Smooth muscle cell (in vitro differentiated cells): ENCODE data around the gene AAK1. TPM values are rescaled to one million over a fixed set of nuclear protein-coding genes. Genes with fewer than 3 reads are reported as not detected.

ENCODE experiments used
- DNase-seq: peaks from one replicate; lab custom pipeline; 2025; ENCODE audit not compliant: unreplicated experiment; lab: John Stamatoyannopoulos, UW
- H2AFZ ChIP-seq: fragments of 200-600 bp; sonication (generic); 2 replicates; pipeline ENCODE4 v1.6.0; 2016; ENCODE audit warnings: antibody characterized with exemption, low read depth, mild to moderate bottlenecking
- H3F3A ChIP-seq: fragments of 200-600 bp; sonication (generic); 2 replicates; pipeline ENCODE4 v1.6.0; 2017; ENCODE audit warnings: antibody characterized with exemption, low read depth
- H3K27ac ChIP-seq: fragments of 200-600 bp; sonication (generic); 2 replicates; pipeline ENCODE4 v1.5.1; 2016; ENCODE audit warnings: low read depth, mild to moderate bottlenecking
- H3K27me3 ChIP-seq: fragments of 200-600 bp; sonication (generic); 2 replicates; pipeline ENCODE4 v1.6.1; 2016; ENCODE audit warnings: low read depth, mild to moderate bottlenecking
- H3K36me3 ChIP-seq: fragments of 200-600 bp; sonication (generic); 2 replicates; pipeline ENCODE4 v1.5.1; 2016; ENCODE audit warnings: low read depth
- H3K4me1 ChIP-seq: fragments of 200-600 bp; sonication (generic); 2 replicates; pipeline ENCODE4 v1.5.1; 2016; ENCODE audit warnings: low read depth
- H3K4me2 ChIP-seq: fragments of 200-600 bp; sonication (generic); 2 replicates; pipeline ENCODE4 v1.6.0; 2016; ENCODE audit warnings: mild to moderate bottlenecking
- H3K4me3 ChIP-seq: fragments of 200-600 bp; sonication (generic); 2 replicates; pipeline ENCODE4 v1.5.1; 2016; ENCODE audit warnings: mild to moderate bottlenecking
- H3K79me2 ChIP-seq: fragments of 200-600 bp; sonication (generic); 2 replicates; pipeline ENCODE4 v1.6.0; 2016; ENCODE audit warnings: low read depth, mild to moderate bottlenecking
- H3K9ac ChIP-seq: fragments of 200-600 bp; sonication (generic); 2 replicates; pipeline ENCODE4 v1.6.0; 2016; ENCODE audit warnings: low read depth
- H3K9me3 ChIP-seq: fragments of 200-600 bp; sonication (generic); replicated peaks from 2 replicates; pipeline ENCODE4 v1.5.1; 2016; ENCODE audit warnings: low read depth
- H4K20me1 ChIP-seq: fragments of 200-600 bp; sonication (generic); 2 replicates; pipeline ENCODE4 v1.6.0; 2016; ENCODE audit warnings: low read depth
- WGBS: methylation state at CpG from one replicate; pipeline ENCODE4 v1.1.7; 2016; ENCODE audit warnings: low lambda C conversion rate; 5-methylcytosine and 5-hydroxymethylcytosine counted together
- polyA plus RNA-seq: library from polyadenylated mRNA; unstranded; fragments of >200 nt; fragmentation: Nextera tagmentation; extraction: Ambion mirVana; gene quantifications from 2 replicates; pipeline ENCODE4 v1.2.1, GENCODE V29; 2016
- total RNA-seq: library from RNA; depleted of rRNA; stranded (reverse); fragments of >200 nt; gene quantifications from 2 replicates; pipeline ENCODE4 v1.2.3, GENCODE V29; 2014
- TF ChIP-seq, protein P1 (sequence below): fragments of 200-600 bp; sonication (generic); IDR thresholded peaks from 2 replicates; pipeline ENCODE4 v1.5.1; 2017; ENCODE audit warnings: borderline replicate concordance, mild to moderate bottlenecking, antibody characterized with exemption; ENCODE audit not compliant: insufficient read depth, poor library complexity, severe bottlenecking

Gene AAK1
- total and polyA plus RNA-seq, 2 experiments from 2014 or later = 26.9 to 47.7 TPM

DNA sequence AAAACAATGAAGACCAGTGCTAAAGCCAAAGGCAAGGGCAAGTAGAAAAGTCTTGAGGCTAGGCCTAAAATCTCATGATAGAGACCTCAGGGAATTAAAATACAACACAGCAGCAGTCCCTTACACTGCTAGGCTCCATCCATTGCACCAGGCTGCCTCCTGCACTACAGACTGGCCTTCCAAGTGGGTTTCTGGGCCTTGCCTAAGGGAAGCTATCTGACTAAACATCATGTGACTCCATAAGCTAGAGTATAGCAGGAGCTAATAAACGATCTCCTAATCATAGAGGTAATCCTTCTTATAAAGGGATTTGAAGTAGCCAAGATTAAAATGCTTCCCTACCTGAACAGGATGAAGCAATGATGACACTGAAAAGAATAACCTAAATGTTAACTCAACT is 128.7 kb downstream of the AAK1 start:
- H3K27ac ChIP-seq = peak overlapping the region; percentile 69
- H3K27me3 ChIP-seq = no peaks in the 10 kb centered on the region
- DNase-seq = no peak
- peaks cover 4% of the 10 kb centered on the region for H3F3A ChIP-seq
- peaks cover 13% of the 10 kb centered on the region for H4K20me1 ChIP-seq
- WGBS = 46% methylated on average over 1 of the region's 1 CpG
- H3K4me3 ChIP-seq = no peak overlapping the region
- no peak overlapping the region for H3K4me2 ChIP-seq
- no peaks in the 10 kb centered on the region for H3K9me3 ChIP-seq
- no peak overlapping the region for H3K9ac ChIP-seq
- peaks cover 11% of the 10 kb centered on the region for H3K4me1 ChIP-seq
- TF ChIP-seq, protein P1, sequence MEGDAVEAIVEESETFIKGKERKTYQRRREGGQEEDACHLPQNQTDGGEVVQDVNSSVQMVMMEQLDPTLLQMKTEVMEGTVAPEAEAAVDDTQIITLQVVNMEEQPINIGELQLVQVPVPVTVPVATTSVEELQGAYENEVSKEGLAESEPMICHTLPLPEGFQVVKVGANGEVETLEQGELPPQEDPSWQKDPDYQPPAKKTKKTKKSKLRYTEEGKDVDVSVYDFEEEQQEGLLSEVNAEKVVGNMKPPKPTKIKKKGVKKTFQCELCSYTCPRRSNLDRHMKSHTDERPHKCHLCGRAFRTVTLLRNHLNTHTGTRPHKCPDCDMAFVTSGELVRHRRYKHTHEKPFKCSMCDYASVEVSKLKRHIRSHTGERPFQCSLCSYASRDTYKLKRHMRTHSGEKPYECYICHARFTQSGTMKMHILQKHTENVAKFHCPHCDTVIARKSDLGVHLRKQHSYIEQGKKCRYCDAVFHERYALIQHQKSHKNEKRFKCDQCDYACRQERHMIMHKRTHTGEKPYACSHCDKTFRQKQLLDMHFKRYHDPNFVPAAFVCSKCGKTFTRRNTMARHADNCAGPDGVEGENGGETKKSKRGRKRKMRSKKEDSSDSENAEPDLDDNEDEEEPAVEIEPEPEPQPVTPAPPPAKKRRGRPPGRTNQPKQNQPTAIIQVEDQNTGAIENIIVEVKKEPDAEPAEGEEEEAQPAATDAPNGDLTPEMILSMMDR = no peak
- H2AFZ ChIP-seq = no peak overlapping the region
- H3K79me2 ChIP-seq = no peaks in the 10 kb centered on the region
- peaks cover 20% of the 10 kb centered on the region for H3K36me3 ChIP-seq

DNA sequence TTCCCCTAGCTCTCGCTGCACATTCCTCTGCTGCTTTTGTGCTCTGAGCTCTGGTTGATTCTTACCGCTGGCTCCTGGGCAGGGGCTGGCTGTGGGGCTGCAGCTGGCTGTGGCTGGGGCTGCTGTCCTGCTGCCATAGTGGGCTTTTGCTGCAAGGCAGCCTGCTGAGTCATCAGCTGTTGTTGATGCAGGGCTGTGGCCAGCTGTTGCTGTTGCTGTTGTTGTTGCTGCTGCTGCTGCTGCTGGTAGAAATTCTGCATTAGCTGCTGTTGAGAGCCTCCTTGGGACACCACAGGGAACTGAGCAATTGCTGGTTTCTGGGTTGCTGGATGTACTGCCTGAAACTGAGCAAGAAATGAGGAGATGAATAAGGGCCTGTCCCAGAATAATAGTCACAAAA is 129.1 kb downstream of the AAK1 start:
- Histone ChIP-seq H3K79me2 (no peaks in the 10 kb centered on the region), H4K20me1 (peaks cover 15% of the 10 kb centered on the region), H3K4me2 (no peak overlapping the region), H3K27me3 (no peaks in the 10 kb centered on the region), H3K4me1 (peaks cover 11% of the 10 kb centered on the region), H3K27ac (peak overlapping the region; percentile 69), H3K9me3 (no peaks in the 10 kb centered on the region), H3K36me3 (peaks cover 20% of the 10 kb centered on the region), H3K4me3 (no peak overlapping the region), H2AFZ (no peak overlapping the region), H3K9ac (no peak overlapping the region), H3F3A (peaks cover 4% of the 10 kb centered on the region)
- DNase-seq = peak; percentile 13
- TF ChIP-seq, protein P1 = no peak
- 26% methylated on average over 2 of the region's 2 CpGs for WGBS

DNA sequence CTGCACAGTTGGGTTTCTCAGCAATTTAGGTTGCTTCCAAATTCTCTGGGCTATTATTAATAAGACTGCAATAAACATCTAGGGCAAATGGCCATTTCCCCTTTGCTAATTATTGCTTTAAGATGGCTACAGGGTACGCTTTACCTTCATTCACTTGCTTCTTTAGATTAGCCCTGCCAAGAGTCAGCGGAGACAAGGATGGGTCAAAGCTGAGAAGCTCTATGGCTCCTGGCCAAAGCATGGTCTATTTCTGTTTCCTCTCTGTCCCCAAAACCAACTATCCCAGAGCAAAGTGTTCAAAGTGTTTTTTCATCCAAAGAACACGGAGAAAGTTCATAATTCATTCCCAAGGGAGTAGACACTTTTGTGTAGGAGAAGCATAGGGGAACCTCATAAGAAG is 131.1 kb downstream of the AAK1 start:
- no peak overlapping the region for H2AFZ ChIP-seq
- H3K4me2 ChIP-seq = no peak overlapping the region
- H3K27me3 ChIP-seq = no peaks in the 10 kb centered on the region
- TF ChIP-seq, protein P1 = no peak
- H3K9ac ChIP-seq = no peak overlapping the region
- H4K20me1 ChIP-seq = peaks cover 28% of the 10 kb centered on the region
- 96% methylated on average over 3 of the region's 3 CpGs for WGBS
- H3K36me3 ChIP-seq = peaks cover 20% of the 10 kb centered on the region
- no peak overlapping the region for H3K4me3 ChIP-seq
- H3K27ac ChIP-seq = no peak overlapping the region
- DNase-seq = no peak
- no peaks in the 10 kb centered on the region for H3K9me3 ChIP-seq
- no peaks in the 10 kb centered on the region for H3K79me2 ChIP-seq
- H3F3A ChIP-seq = peaks cover 4% of the 10 kb centered on the region
- H3K4me1 ChIP-seq = peaks cover 11% of the 10 kb centered on the region

DNA sequence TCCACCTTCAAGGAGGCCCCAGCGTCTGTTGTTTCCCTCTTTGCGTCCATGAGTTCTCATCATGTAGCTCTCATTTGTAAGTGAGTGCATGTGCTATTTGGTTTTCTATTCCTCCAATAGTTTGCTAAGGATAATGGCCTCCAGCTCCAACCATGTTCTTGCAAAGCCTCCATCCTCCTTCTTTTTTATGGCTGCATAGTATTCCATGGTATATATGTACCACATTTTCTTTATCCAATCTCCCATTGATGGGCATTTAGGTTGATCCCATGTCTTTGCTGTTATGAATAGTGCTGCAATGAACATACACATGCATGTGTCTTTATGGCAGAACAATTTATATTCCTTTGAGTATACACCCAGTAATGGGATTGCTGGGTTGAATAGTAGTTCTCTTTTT is 133.3 kb downstream of the AAK1 start:
- 75% methylated on average over 2 of the region's 2 CpGs for WGBS
- H3K36me3 ChIP-seq = peaks cover 28% of the 10 kb centered on the region

More for the DNA sequence above, 133.3 kb downstream of the AAK1 start:
- Histone ChIP-seq H3K9me3 (no peaks in the 10 kb centered on the region), H3K4me3 (no peak overlapping the region), H3F3A (peaks cover 3% of the 10 kb centered on the region), H3K9ac (no peak overlapping the region), H3K4me2 (no peak overlapping the region), H3K27me3 (no peaks in the 10 kb centered on the region), H3K27ac (no peak overlapping the region), H3K4me1 (peaks cover 11% of the 10 kb centered on the region), H2AFZ (no peak overlapping the region), H3K79me2 (no peaks in the 10 kb centered on the region), H4K20me1 (peaks cover 30% of the 10 kb centered on the region)
- TF ChIP-seq, protein P1 = no peak
- DNase-seq = no peak
